WI38 (cell line): ENCODE results near the gene GNGT2.
"Not testable (repeated sequence)": the region's sequence is repeated elsewhere in the genome, so short reads cannot be mapped to it uniquely, and the experiment has no call there.

Experiments used
- H3K4me3 ChIP-seq: 2 replicates; pipeline ENCODE4 v1.5.1; 2011; ENCODE audit warnings: low read depth, mild to moderate bottlenecking, control low read depth, low read length
- CTCF ChIP-seq: IDR thresholded peaks from 2 replicates; pipeline ENCODE4 v1.5.1; 2012; ENCODE audit warnings: low read depth, mild to moderate bottlenecking, control low read depth, low read length

The GNGT2 gene

GRCh38 chr17:49183341-49183740 lies 27.0 kb downstream of the GNGT2 start:
- TF ChIP-seq CTCF = no peak

GRCh38 chr17:49180998-49181635 lies 29.3 kb downstream of the GNGT2 start:
- H3K4me3 ChIP-seq = no peak overlapping the region

More at GRCh38 chr17:49183341-49183740, 27.0 kb downstream of the GNGT2 start:
- no peak overlapping the region for H3K4me3 ChIP-seq

GRCh38 chr17:49180303-49180702 lies 30.1 kb downstream of the GNGT2 start:
- TF ChIP-seq CTCF = peak; percentile 83
- H3K4me3 ChIP-seq = no peak overlapping the region

More at GRCh38 chr17:49180998-49181635, 29.3 kb downstream of the GNGT2 start:
- no peak for TF ChIP-seq CTCF

GRCh38 chr17:49175978-49176377 lies 34.4 kb downstream of the GNGT2 start:
- not testable (repeated sequence) for H3K4me3 ChIP-seq

GRCh38 chr17:49170711-49171110 lies 39.7 kb downstream of the GNGT2 start:
- H3K4me3 ChIP-seq = not testable (repeated sequence)

GRCh38 chr17:49170216-49170615 lies 40.2 kb downstream of the GNGT2 start:
- H3K4me3 ChIP-seq = no peak overlapping the region
- no peak for TF ChIP-seq CTCF

GRCh38 chr17:49168706-49169105 lies 41.7 kb downstream of the GNGT2 start:
- H3K4me3 ChIP-seq = no peak overlapping the region
- no peak for TF ChIP-seq CTCF

GRCh38 chr17:49165143-49165542 lies 45.2 kb downstream of the GNGT2 start:
- no peak for TF ChIP-seq CTCF
- H3K4me3 ChIP-seq = no peak overlapping the region
